Measurements from ENCODE around the gene ADD3.

GRCh38 chr10:109962247-109962646 lies 45.5 kb upstream of the ADD3 start:
- TF ChIP-seq EZH2phosphoT487 (IDR thresholded peaks at IDR 0.05; ENCODE audit: insufficient read depth, low read depth) (no peak), EZH2 (IDR thresholded peaks at IDR 0.05; ENCODE audit: insufficient read depth, poor library complexity, severe bottlenecking) (no peak)

Data from GM23248 (cell line).